ENCODE data around the gene ITPRIP.

Gene ITPRIP

DNA sequence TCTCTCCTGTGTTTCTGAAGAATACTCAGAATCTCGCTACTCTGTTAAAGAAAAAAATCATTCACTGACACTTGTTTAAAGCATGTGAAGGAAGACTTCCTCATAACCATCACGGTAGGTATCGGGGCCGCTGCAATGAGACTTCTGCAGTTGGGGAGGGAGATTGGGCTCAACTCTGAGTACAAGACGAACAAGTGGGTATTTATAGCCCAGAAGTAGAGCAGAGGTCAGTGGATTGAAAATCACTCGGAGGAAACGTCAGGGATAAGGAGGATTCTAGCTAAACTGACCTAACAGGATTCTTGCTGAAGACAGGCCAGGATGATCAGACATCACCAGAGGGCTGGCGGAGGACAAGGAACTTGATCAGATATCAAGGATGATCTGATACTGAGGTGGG lies 33.3 kb downstream of the ITPRIP start:
- no peak for DNase-seq

DNA sequence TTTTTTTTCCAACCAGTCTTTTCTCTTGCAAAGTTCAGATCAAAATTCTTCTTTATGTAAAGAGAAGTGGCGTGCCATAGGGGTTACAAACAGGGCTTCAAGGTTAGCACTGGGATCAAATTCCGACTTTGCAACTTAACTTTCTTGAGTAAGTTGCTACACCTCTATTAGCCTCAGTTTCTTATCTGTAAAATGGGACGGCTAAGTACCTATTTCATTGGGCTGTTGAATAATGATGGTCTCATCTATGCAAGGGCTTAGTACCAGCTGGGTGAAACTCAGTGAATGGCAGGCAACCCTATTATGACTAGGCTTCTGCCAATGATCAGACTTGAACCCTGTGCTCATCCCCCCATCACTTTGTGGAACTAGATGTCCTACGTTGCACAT lies 33.9 kb downstream of the ITPRIP start:
- no peak for DNase-seq

DNA sequence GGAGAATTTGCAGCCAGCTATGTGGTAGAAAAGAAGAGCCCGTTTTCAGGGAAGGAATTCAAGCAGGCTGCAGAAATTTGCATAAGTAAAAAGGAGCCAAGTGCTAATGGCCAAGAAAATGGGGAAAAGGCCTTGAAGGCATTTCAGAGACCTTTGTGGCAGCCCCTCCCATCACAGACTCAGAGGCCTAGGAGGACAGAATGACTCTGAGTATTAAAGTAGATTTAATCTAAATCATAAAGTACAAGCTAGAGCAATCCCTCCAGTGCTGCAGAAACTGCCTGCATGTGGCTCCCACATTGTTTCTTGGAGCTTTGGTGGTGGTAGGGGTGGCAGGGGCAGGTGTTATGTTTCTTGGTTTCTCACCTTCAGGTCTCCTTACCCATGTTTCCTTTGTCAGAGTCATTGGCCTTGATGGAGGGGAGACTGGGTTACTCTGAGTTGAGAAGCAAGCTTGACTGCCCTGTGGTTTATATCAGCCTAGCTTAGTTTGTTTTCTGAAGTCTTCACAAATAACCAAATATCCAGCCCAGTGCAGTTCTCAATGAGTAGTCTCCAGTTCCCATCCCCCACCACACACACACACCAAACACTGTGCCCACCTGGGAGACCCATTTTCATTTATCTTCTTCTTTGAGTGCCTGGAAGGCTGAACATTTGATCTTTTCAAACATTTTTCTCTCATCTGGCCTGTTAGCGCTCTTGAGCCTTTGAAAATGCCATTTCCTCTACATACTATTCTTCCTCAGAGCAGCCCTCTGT lies 34.5 kb downstream of the ITPRIP start:
- DNase-seq: no peak

DNA sequence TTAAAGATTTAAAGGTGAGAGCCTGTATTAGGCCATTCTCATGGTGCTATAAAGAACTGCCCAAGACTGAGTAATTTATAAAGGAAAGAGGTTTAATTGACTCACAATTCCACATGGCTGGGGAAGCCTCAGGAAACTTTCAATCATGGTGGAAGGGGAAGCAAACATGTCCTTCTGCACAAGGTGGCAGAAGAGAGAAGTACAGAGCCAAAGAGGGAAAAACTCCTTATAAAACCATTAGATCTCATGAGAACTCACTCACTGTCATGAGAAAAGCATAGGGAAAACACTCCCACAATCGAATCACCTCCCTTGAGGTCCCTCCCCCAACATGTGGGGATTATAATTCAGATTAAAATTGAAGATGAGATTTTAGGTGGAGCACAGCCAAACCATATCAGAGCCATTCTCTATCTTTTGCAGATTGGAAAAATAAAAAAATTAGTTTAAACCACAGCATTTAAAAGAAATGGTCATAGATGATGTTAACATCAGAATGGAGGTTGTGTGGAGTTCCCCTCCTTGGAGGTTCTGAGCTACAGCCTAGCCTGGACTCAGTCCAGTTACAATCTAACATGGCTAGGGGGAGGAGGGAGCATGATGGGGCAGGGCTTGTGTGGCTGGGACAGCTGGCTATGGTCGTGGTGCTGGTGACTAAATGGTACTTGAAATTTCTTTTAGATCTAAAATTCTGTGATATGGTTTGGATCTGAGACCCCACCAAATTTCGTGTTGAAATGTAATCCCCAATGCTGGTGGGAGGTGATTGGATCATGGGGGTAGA lies 36.2 kb downstream of the ITPRIP start:
- no peak for DNase-seq

DNA sequence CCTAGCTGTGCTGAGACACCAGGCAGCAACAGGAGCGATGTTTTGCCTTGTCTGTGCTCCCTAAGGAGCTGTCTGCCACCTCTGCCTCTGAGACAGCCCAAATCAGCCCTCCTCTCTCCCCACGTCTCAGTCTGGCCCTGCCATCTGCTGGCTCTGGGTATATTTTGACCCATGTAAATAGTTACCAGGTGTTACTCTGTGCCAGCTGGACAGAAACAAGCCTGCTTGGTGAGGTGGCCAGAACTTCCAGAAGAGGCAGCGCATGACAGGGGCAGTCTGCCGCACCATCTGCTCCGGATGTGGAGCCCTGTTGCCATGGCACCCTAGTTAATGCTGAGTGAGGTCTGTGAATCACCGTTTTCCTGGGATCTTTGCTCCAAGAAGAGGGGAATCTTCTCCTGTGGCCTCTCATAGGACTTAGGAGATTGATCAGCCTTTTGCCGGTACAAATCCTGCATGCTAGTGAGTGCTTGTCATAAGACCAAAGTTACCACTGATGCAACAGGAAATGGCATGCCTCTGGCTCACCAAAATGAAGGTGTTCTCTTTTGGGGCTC lies 37.5 kb downstream of the ITPRIP start:
- DNase-seq: peak; percentile 28

DNA sequence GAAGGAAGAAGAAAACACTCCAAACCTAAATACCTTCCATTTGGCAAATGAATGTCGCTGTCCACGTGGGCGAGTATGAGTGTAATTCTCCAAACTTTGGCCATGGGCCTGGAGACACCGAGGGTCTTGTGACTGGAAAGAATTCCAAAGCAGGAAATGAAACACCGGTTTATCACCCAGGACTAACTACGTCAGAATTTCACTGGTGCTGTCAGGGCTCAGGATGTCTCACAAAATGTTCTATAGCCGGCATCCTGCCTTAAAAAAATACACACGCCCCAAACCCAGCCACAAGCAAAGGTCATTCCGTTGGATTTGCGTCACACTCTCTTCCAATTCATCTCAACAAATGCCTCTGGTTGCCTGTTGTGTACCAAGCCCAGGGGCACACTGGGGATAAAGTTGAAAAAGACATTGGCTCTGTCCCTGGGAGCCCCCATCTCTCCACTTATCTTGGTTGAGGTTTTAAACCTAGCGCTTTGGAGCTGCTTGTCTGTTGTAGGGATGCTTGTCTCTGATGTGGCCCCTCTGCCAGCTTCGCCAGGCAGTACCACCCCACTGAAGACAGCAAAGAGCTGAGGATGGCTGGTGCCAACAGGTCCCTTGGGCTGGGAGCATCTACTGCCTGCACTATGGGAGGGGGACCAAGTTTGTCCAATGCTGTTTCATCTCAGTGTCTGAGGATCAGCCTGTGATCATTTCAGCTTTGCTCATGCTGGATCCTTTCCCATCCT lies 38.1 kb downstream of the ITPRIP start:
- DNase-seq: no peak

DNA sequence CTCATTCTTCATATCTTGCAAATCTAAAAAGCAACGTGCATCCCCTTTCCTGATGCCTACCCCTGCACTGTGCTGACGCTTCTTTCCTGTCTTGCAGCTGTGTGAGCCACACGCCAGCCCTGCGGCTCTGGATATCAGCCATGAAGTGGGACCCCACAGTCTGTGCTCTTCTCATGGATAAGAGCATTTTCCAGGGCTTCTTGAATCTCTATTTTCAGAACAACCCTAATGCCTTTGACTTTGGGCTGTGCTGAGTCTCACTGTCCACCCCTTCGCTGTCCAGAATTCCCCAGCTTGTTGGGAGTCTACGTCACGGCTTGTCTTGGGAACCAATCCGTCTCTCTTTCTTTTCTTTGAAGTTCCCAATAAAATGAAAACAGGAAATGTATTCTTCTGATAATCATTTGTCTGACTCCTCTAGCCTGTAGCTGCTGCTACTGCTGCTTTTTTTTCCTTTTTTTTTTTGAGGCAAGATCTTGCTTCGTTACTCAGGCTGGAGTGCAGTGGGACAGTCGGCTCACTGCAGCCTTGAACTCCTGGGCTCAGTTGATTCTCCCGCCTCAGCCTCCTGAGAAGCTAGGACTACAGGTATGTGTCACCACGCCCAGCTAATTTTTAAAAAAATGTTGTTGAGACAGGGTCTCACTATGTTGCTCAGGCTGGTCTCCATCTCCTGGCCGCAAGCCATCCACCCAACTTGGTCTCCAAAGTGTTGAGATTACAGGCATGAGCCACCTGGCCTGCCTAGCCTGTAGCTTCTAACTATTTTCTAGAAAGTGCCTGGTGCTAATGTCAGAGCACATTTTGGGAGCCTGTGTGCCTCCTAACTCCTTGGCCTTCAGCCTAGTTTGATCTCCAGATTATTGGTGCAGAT lies 39.0 kb downstream of the ITPRIP start:
- DNase-seq: no peak

DNA sequence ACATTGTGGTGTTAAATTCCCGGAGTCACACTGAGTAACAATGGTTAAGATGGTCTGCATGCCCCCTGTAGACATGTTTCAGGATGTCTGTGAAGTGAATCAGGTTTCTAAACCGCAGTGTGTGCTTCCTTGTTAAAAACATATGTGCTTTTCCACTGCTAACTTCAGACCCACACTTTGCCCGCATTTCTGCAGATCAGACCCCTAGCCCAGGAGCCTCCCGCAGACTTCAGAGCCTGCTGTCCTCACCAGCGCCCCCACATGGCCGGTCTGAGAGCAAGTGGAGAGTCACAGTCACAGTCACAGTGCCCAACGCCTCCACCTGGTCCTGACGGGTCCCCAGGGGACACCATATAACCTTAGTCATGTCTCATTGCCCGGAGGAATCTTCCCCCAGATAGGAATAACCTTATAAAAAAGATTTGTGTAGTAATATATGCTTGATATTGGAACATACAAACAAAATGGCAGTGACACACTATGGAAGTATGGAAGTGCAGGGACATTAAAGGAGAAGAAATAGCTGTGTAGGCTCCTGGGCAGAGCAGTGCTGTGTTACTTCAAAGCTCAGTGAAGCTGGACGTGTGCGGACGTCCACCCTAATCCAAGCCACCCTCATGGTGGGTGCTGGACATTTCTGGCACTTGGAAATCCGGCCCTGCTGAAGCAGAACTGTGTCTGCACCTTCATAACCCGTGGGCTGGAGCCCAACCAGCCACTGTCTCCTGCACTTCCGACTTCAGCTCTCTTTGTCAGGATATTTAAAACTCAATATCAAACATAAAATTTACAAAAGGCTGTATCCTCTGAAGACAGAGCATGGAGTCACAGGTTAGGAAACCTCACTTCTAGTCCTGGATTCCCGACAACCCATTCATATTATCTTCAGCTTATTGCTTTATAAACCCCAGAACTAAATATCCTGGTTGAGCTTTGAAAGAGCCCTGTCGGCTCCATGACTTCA lies 40.3 kb downstream of the ITPRIP start:
- DNase-seq: peak; percentile 32

DNA sequence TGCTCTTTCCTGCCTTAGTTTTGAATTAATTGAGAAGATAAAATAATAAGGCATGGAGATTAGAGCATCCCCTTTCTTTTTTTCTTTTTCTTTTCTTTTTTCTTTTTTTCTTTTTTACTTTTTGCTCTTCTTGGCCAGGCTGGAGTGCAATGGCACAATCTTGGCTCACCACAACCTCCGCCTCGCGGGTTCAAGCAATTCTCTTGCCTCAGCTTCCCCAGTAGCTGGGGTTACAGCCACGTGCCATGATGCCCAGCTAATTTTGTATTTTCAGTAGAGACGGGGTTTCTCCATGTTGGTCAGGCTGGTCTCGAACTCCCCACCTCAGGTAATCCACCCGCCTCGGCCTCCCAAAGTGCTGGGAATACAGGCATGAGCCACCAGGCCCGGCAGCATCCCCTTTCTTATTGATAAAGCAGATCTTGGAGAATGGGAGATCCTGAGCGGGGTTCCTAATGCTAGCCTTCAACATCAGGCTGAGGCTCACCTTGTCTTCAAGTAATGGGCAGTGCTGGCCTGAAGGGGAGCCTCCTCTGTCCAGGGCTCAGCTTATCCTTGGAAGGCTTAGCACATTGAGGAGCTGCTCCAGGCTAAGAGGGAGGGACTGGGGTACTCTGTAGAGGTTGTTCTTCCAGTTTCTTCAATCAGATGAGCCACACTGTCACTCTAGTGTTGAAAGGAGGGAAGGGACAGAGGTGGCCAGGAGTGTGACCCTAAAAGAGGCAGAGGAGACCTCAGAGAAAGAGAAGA lies 41.4 kb downstream of the ITPRIP start:
- DNase-seq: no peak

DNA sequence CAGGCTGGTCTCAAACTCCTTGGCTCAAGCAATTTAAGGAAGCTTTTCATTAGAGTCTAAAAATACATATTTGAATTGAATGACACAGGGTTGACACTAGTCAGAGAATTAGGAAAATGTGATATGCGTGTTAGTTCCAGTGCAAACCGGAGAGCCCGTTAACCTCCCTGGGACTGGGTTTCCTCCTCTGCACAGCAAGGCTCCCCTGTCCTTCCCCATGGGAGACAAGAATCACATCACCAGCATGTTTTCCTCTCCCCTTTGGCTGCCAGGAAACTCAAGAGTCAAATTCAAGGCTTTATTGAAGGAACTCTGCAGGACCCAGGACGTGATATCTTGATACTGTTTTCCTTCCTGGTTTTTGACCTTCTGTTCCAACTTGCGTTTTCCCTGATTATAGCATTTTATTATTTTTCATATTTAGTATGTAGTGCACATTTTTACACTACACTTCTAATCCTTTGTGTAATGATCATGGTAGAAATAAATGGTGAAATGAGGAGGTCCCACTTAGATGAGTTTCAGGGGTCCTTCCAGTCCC lies 44.4 kb downstream of the ITPRIP start:
- DNase-seq: no peak

DNA sequence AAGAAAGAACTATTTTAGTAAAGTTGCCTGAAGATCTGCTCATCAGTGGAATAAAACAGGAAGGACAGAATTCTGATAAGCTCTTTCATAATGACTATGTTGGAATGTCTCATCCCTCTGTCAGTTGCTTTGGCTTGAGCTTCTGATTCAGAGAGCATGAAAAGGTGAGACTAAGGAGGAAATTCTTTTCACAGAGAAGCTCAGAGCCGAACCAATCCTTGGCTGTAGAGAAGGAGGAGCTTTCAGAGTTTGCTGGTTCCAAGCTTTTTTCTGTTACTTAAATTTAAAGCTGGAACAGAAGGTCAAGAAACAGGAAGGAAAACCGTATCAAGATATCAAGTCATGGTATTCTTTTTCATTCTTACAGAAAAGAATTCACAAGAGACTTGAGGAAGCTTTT lies 45.3 kb downstream of the ITPRIP start:
- DNase-seq: no peak

DNA sequence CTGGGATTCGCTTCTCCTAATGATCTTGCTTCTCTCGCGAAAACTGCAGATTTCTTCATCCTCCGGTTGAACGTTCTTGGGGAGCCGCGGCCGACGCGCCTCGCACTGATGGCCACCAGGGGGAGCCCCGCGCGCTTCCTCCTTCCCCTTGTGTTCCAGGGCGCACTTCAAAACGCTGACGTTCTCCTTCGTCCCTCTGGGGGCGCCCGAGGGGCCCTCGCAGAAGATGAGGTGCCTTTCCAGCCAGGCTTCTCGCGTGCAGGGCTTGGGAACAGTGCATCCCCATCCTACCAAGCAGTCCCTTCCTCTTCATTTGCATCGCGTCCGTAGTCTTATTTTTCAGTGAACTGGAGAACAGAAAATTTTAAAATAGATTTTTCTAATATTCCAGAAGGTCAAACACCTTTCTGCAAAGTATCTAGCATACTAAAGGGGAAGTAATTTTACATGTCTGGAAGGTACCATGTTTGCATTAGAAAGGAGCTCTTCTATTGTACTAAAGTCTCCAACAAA lies 46.8 kb downstream of the ITPRIP start:
- peak; percentile 91 for DNase-seq

DNA sequence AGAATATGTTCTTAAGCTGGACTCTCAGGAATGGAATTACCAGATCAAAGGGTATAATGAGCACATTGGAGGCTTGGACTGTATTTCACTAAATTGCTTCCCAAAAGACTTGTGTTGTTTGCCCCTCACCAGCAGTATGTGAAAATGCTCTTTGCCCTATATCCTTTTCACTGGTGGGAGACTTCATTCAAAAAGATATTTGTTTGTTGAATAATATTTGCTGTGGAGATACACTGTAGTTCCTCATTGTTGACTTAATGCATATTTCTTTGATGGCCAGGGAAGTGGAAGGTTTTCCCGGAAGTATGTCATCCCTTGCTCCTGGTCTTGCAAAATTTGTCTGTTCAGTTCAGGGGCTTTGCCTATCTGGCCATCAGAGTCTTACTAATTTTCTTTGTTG lies 49.9 kb downstream of the ITPRIP start:
- no peak for DNase-seq

DNA sequence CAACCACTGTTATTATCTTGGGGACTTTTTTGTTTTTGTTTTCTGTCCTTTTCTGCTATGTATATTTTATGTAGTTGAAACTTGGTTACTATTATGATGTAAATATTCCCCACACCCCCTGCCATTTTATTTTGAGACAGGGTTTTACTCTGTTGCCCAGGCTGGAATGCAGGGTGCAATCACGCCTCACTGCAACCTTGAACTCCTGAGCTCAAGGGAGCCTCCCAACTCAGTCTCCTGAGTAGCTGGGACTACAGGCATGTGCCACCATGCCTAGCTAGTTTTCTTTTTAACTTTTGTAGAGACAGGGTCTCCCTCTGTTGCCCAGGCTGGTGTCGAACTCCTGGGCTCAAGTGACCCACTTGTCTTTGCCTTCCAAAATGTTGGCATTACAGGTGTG lies 51.3 kb downstream of the ITPRIP start:
- DNase-seq: no peak

DNA sequence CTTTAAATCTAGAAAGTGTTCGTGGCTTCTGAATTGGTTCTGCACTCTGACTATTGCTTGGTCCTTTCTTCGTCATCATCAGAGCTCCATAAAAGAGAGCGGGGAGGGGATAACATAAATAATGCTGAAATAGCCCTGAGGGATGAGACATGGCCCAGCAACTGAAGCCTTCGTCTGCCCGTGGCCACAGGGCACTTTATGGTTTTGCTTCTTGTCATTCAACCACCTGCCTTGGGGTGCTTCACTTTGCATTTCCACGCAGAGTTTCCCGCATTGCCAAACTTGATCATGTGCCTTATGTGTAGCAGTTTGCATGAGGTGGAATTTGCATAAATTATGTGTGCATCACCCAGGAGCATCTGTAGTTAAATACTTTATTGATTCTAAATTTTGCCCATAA lies 53.4 kb downstream of the ITPRIP start:
- no peak for DNase-seq

DNA sequence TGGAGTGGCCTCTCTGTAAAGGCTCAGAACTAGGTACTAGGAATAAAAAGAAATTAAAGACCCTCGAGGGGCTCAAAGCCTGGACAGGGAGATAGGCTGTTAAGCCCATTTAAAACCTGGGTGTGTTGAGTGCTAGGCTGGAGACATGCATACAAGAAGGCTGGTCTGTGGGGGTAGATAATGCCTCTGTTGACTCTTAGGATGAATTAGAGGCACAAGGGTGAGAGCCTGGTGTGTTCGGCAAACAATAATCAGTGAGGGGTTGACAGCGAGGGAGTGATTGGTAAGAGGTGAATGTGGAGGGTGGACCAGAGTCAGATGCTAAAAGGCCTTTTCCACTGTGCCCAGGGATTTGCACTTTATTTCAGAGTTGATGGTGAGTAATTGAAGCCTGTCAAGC lies 56.6 kb downstream of the ITPRIP start:
- no peak for DNase-seq

DNA sequence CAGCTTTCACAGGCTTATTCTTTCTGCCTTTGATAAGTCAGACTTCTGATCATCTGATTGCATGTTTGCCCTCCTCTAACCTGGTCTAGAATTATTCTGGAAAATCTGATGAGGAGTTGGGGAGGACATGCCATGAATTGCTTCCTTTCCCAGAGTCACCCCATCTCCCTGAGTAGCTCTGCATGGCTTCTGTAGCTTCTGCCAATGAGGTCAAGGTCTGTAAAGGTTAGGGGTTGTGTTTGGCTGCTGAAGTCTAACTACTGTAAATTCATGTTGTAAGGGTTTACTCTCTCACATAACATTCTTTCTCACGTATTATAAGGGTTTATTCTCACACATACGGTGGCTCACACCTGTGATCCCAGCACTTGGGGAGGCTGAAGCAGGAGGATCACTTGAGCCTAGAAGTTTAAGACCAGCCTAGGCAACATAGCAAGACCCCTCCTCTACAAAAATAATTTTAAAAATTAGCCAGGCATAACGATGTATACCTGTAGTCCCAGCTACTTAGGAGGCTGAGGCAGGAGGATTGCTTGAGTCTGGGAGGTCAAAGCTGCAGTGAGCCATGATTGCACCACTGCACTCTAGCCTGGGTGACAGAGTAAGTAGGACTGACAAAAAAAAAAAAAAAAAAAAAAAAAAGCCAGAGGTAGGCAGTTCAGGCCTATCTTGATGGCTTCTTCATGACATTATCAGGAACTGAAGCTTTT lies 58.6 kb downstream of the ITPRIP start:
- DNase-seq: no peak

DNA sequence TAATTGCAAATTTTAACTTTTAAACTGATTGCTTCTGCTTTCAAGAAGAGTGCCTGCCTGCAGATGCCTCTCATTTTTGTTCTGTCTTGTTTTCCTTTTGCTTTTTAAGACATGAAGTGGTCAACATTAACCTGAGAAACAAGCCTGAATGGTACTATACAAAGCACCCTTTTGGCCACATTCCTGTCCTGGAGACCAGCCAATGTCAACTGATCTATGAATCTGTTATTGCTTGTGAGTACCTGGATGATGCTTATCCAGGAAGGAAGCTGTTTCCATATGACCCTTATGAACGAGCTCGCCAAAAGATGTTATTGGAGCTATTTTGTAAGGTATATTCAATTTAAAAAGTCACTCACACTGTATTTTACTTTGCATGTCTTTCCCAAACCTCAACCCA lies 60.5 kb downstream of the ITPRIP start:
- no peak for DNase-seq

DNA sequence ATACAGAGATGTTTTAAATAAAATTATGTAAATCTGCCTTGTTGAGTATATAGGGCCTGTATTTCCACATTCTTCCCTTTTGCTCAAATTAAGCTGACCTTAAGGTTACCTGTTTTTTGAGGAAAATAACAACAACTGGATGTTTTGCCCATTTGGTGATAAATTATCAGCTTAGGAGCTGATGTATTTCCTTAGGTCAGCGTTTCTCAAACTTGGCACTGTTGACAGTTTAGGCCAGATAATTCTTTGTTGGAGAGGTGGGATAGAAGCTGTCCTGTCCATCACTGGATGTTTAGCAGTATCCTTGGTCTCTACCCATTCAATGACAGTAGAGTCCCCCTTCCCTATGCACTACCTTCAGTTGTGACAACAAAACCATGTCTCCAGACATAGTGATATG lies 62.1 kb downstream of the ITPRIP start:
- DNase-seq: no peak
